Right cardiac atrium (tissue), 5 donors: Measurements from ENCODE around the gene FAM168A. TPM values are rescaled to one million over a fixed set of nuclear protein-coding genes. Genes with fewer than 3 reads are reported as not detected.

Source experiments
- ATAC-seq, 2 donors: fragments of 200-7000 bp; cut with Tn5 transposase; one replicate each; pipeline versions ENCODE4 v1.8.0 to v1.9.1; 2020; ENCODE audit warnings: moderate library complexity in 2 of 2, mild to moderate bottlenecking in 1 of 2
- DNase-seq, 3 donors: peaks; one replicate each; pipeline ENCODE4 v3.0.0-alpha.2; 2020
- H3K27ac ChIP-seq: one replicate; pipeline ENCODE4 v1.5.1; 2013; ENCODE audit warnings: mild to moderate bottlenecking, low read length, control low read depth, moderate library complexity
- H3K27me3 ChIP-seq: one replicate; pipeline ENCODE4 v1.6.1; 2013; ENCODE audit not compliant: control insufficient read depth, insufficient read depth
- H3K4me1 ChIP-seq: one replicate; pipeline ENCODE4 v1.6.1; 2013; ENCODE audit warnings: low read length; ENCODE audit not compliant: control insufficient read depth, insufficient read depth
- H3K4me3 ChIP-seq: one replicate; pipeline ENCODE4 v1.5.1; 2013; ENCODE audit warnings: low read length, control low read depth
- H3K9me3 ChIP-seq: one replicate; pipeline ENCODE4 v1.6.1; 2013; ENCODE audit warnings: low read length; ENCODE audit not compliant: control insufficient read depth
- whole genome bisulfite sequencing: extraction: QIAGEN DNeasy Blood & Tissue Kit; methylation state at CpG from one replicate; pipeline ENCODE4 v1.1.7; 2013; 5-methylcytosine and 5-hydroxymethylcytosine counted together
- intact Hi-C, 4 donors: fragments of 100-400 bp; cut with DNase I; formaldehyde crosslinking; loops; one replicate each; pipeline versions ENCODE4 v1.11.0 to v1.14.0; 2022 to 2023
- polyA plus RNA-seq: library from polyadenylated mRNA; stranded (reverse); fragments of 200-250 nt; gene quantifications from one replicate; pipeline ENCODE4 v1.2.3, GENCODE V29; 2013
- total RNA-seq, 4 donors: library from RNA; stranded (reverse); fragmentation: NEBNext Ultra II Directional; extraction: Animal tissue kit (Norgen Biotek cat#: 25700); gene quantifications; one replicate each; pipeline ENCODE4 v1.2.1, GENCODE V29; 2021
- donor health status: healthy with polysubstance abuse.
- donor health status: DM: no; HTN: yes; CAD: no.
- donor health status: DM: no; HTN: no; CAD: no.
- donor health status: DM: no; HTN: yes; CAD: no; lungs with severe emphysema.
- donor health status: DM: yes; HTN: yes; CAD: no.

The FAM168A gene
- total and polyA plus RNA-seq, 5 donors, result 14.2 to 46.2 (median 38.7) TPM

DNA sequence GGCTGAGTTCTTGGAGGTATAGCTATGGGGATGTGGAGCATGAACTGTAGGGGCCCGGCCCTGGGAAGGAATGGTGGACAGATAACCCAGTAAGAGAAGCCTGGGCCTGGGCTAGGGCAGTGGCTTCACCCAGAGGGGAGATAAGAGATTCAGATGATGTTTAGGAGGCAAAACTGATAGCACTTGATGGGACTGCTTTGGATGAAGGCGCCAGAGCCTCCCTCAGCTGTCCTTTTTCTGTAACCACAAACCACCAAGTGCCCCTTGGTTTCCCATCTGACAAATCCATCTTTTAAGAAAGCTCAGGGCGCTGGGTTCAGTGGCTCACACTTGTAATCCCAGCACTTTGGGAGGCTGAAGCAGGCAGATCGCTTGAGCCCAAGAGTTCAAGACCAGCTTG is 198.3 kb downstream of the FAM168A start:
- H3K27me3 ChIP-seq, result no peaks in the 10 kb centered on the region
- no peak overlapping the region for H3K27ac ChIP-seq
- intact Hi-C loops, result loop anchor here in 3 of 4 donors (10.0 kb wide), 3 partner anchors 65 to 255 kb away; partner anchors contain the start of gene FAM168A (in 1 of the 3)
- ATAC-seq (no peak), DNase-seq (peak in 1 of 3 donors; percentile 3)
- H3K4me3 ChIP-seq, result no peak overlapping the region
- no peaks in the 10 kb centered on the region for H3K9me3 ChIP-seq
- WGBS, result 81% methylated on average over 4 of the region's 4 CpGs
- no peaks in the 10 kb centered on the region for H3K4me1 ChIP-seq

DNA sequence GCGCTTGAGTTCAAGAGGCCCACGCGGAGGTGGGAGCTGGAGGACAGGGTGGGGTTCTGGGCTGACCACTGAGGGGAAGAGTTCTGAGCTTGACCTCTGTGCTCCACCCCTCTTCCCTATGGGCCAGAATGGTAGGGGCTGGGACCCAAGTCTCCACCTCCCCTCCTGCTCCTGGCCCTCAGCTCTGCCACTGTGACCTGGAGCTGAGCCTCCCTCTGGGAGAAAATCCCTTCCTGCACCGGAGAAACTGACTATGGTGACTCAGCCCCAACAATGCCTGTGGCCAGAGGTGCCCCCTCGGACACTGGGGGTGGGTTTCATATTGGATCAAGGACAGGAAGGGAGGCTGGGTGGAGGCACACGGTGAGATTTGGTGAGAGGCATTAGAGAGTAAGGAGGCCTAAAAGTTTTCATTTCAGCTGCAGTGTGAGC is 198.7 kb downstream of the FAM168A start:
- intact Hi-C loops, result no loop called here
- no peak overlapping the region for H3K27ac ChIP-seq
- DNase-seq, result peak in 2 of 3 donors; percentile 49 to 55

GRCh38 chr11:73398721-73399120 is 199.2 kb downstream of the FAM168A start:
- intact Hi-C loops, result no loop called here
- WGBS, result 97% methylated on average over 2 of the region's 2 CpGs
- H3K27ac ChIP-seq, result no peak overlapping the region
- H3K4me3 ChIP-seq, result no peak overlapping the region
- no peaks in the 10 kb centered on the region for H3K4me1 ChIP-seq
- no peaks in the 10 kb centered on the region for H3K9me3 ChIP-seq
- peak in 1 of 3 donors; percentile 8 for DNase-seq
- ATAC-seq, result peak in 1 of 2 donors; percentile 1
- no peaks in the 10 kb centered on the region for H3K27me3 ChIP-seq

More for the DNA sequence above, 198.7 kb downstream of the FAM168A start:
- 54% methylated on average over 6 of the region's 6 CpGs for WGBS
- H3K4me3 ChIP-seq, result no peak overlapping the region
- H3K9me3 ChIP-seq, result no peaks in the 10 kb centered on the region
- no peaks in the 10 kb centered on the region for H3K4me1 ChIP-seq
- no peaks in the 10 kb centered on the region for H3K27me3 ChIP-seq
- peak; percentile 18 to 69 for ATAC-seq

- H3K27ac ChIP-seq, result no peak overlapping the region
- intact Hi-C loops, result no loop called here
Observed at GRCh38 chr11:73398132-73398526, 199.8 kb downstream of the FAM168A start.

DNA sequence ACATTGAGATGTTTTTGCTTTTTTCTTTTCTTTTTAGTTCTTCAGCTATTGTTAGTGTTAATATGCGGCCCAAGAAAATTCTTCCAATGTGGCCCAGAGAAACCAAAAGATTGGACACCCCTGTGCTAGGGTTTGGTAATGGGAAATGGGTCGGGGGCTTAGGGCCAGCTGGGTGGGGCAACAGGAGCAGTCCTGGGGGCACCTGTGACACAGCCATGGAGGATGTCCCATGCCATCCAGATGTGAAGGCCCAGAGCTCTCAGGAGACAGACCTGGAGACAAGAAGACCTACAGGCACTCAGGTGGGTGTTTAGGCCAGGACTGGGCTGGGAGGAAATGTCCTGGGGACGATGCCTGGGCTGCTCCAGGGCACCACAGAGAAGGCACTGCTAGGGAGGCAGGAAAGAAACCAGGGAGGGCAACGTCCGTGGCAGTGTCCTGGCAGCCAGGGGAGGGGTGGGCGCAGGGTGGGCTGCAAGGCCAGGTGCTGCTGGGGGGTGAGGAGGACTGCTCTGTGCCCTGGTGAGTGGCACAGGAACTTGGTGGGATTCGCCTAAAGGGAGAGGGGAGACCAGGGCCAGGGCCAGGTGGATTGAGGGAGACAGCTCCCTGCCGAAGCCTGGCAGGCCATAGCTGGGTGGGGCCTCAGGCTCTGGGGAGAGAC is 200.3 kb downstream of the FAM168A start:
- H3K4me3 ChIP-seq, result no peak overlapping the region
- intact Hi-C loops, result no loop called here
- no peak for ATAC-seq

More at GRCh38 chr11:73398132-73398526, 199.8 kb downstream of the FAM168A start:
- H3K27me3 ChIP-seq, result no peaks in the 10 kb centered on the region
- 76% methylated on average over 5 of the region's 5 CpGs for WGBS
- DNase-seq (peak in 1 of 3 donors; percentile 2), ATAC-seq (no peak)
- H3K9me3 ChIP-seq, result no peaks in the 10 kb centered on the region
- no peak overlapping the region for H3K4me3 ChIP-seq
- H3K4me1 ChIP-seq, result no peaks in the 10 kb centered on the region

DNA sequence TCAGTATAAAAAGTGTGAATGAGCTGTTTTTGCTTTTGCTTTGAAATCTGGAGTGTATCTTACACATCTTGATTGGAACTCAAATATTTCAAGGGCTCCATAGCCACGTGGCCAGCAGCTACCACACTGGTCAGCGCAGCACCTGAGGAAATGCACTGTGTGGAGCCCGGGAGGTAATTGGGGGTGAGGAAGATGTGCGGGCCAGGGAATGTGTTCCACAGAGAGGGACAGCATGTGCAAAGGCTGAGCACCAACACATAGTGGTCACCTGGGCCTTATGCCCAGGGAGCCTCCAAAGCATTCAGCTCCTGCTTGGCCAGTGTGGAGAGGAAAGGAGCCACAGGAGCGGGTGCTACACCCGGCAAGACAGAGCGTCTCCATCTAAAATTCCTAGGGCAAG is 200.9 kb downstream of the FAM168A start:
- ATAC-seq (peak in 1 of 2 donors; percentile 15), DNase-seq (peak; percentile 18 to 65 (median 40))
- no peaks in the 10 kb centered on the region for H3K4me1 ChIP-seq
- no peaks in the 10 kb centered on the region for H3K9me3 ChIP-seq
- no peaks in the 10 kb centered on the region for H3K27me3 ChIP-seq
- H3K4me3 ChIP-seq, result no peak overlapping the region
- intact Hi-C loops, result no loop called here
- no peak overlapping the region for H3K27ac ChIP-seq
- 69% methylated on average over 7 of the region's 7 CpGs for WGBS

More for the DNA sequence above, 200.3 kb downstream of the FAM168A start:
- no peak overlapping the region for H3K27ac ChIP-seq
- no peaks in the 10 kb centered on the region for H3K27me3 ChIP-seq
- no peaks in the 10 kb centered on the region for H3K9me3 ChIP-seq
- 90% methylated on average over 8 of the region's 8 CpGs for WGBS
- no peaks in the 10 kb centered on the region for H3K4me1 ChIP-seq
- peak in 1 of 3 donors; percentile 6 for DNase-seq

DNA sequence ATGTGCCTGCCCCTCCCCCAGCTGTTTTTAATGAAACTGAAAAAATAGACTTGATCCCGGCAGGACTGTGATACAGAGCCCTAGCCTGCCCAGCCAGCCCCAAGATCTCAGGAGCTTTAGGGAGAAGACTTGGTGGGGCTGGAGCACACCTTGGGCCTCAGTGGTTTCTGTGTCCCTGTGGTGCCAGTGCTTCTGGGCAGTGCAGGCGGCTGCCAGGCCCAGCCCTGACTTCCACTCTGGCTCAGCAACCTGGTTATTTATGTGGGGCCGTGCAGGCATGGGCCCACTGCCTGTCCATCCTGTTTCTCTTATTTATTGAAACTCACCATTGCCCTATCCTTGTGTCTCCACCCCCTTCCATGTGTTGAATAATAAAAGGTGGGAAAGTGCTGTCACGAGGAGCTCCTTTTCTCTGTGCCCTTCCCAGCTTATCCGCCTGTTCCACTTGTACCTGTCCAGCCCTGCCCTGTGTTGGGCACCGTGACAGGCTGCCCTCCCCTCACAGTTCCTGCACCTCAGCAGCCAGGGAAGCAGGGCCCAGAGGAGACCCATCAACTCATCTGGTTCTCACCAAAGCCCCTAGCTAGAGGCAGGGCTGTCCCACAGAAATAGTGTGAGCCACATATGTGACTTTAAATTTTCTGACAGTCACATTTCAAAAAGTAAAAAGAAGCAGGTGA is 201.5 kb downstream of the FAM168A start:
- Histone ChIP-seq H3K27ac (no peak overlapping the region), H3K27me3 (no peaks in the 10 kb centered on the region), H3K9me3 (no peaks in the 10 kb centered on the region), H3K4me1 (no peaks in the 10 kb centered on the region), H3K4me3 (no peak overlapping the region)
- 84% methylated on average over 6 of the region's 6 CpGs for WGBS
- peak in 2 of 3 donors; percentile 11 to 44 for DNase-seq
- intact Hi-C loops, result no loop called here
- ATAC-seq, result no peak

- WGBS, result 91% methylated on average over 22 of the region's 22 CpGs
- no peaks in the 10 kb centered on the region for H3K9me3 ChIP-seq
- intact Hi-C loops, result no loop called here
- H3K27me3 ChIP-seq, result no peaks in the 10 kb centered on the region
- ATAC-seq (no peak), DNase-seq (peak; percentile 11 to 66 (median 47))
- no peaks in the 10 kb centered on the region for H3K4me1 ChIP-seq
- no peak overlapping the region for H3K27ac ChIP-seq
- H3K4me3 ChIP-seq, result no peak overlapping the region
Observed at GRCh38 chr11:73395297-73396208, 202.4 kb downstream of the FAM168A start.

DNA sequence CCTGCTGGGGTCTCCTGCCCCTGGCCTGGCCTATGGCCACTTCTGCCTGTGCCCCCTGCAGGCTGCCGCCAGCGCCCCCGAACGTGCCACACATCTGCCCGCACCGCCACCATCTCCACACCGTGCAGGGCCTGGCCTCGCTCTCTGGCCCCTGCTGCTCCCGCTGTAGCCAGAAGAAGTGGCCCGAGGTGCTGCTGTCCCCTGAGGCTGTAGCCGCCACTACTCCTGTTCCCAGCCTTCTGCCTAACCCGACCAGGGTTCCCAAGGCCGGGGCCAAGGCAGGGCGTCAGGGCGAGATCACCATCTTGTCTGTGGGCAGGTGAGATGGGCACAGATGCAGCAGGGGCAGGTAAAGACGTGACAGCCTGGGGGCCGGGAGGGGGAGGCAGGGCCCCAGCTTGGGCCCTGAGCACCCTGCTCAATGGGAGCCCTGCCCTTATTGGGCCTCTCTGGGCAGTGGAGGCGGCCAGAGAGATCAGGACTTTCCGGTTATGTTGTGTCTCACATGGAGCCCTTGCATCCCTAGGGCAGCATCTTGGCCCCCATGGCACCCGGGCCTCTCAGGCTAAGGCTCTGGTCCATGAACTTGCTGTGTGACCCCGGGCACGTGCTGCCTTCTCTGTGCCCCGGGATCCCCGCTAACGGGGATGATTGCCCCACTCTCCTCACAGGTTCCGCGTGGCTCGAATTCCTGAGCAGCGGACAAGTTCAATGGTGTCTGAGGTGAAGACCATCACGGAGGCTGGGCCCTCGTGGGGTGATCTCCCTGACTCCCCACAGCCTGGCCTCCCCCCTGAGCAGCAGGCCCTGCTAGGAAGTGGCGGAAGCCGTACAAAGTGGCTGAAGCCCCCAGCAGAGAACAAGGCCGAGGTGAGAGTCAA is 203.3 kb downstream of the FAM168A start:
- intact Hi-C loops, result loop anchor here in 3 of 4 donors (5.0 kb wide), 2 partner anchors 42 to 97 kb away; no protein-coding TSS in a partner anchor
- DNase-seq (peak; percentile 13 to 62 (median 48)), ATAC-seq (no peak)
- H3K4me1 ChIP-seq, result no peaks in the 10 kb centered on the region
- WGBS, result 92% methylated on average over 34 of the region's 34 CpGs
- no peak overlapping the region for H3K27ac ChIP-seq
- H3K9me3 ChIP-seq, result no peaks in the 10 kb centered on the region
- H3K4me3 ChIP-seq, result no peak overlapping the region
- H3K27me3 ChIP-seq, result no peaks in the 10 kb centered on the region
